HCT116 (cell line): ENCODE data around the gene TSC2. TPM values are rescaled to one million over a fixed set of nuclear protein-coding genes. Genes with fewer than 3 reads are reported as not detected.

ENCODE experiments used
- ATAC-seq: fragments of 200-7000 bp; cut with Tn5 transposase; 2 replicates; pipeline ENCODE4 v1.9.1; 2020; ENCODE audit warnings: mild to moderate bottlenecking, moderate library complexity
- BruUV-seq: library from RNA; stranded (reverse); fragments of 400-500 nt; replicated peaks from 2 replicates; lab custom pipeline; 2021; lab: Mats Ljungman, UMichigan
- CTCF ChIA-PET: fragments of 300-600 bp; sonication (Branson Sonifier 250); formaldehyde crosslinking; loops from one replicate; lab custom pipeline; 2021; ENCODE audit warnings: antibody characterized with exemption; lab: Charles Lee
- POLR2A ChIA-PET: fragments of 300-600, 350-600 bp; sonication (Branson Sonifier 250); formaldehyde crosslinking; loops from one replicate; lab custom pipeline; 2021; ENCODE audit warnings: antibody characterized with exemption; lab: Charles Lee
- RAD21 ChIA-PET, 2 experiments: fragments of 300-600 bp; sonication (Branson Sonifier 250); formaldehyde crosslinking; loops; one replicate each; lab custom pipeline; 2023; ENCODE audit warnings: low total read pairs in 2 of 2; ENCODE audit not compliant: uncharacterized antibody in 2 of 2, unreplicated experiment in 2 of 2, low non-redundant PET in 1 of 2; lab: Charles Lee
- DNase-seq: peaks from one replicate; pipeline ENCODE4 v3.0.0-alpha.2; 2010; ENCODE audit warnings: low read depth, low spot score
- H2AFZ ChIP-seq: fragments of 200-600 bp; shearing (Covaris generic), sonication (generic); 2 replicates; pipeline ENCODE4 v1.6.1; 2017; ENCODE audit warnings: low read depth, mixed run types, mixed read lengths, antibody characterized with exemption, low read length; ENCODE audit not compliant: poor library complexity, severe bottlenecking
- H3K27ac ChIP-seq: 2 replicates; pipeline ENCODE4 v1.5.1; 2012; ENCODE audit warnings: low read depth, low read length
- H3K27me3 ChIP-seq: fragments of 200-600 bp; sonication (generic); 2 replicates; pipeline ENCODE4 v1.6.1; 2016; ENCODE audit warnings: mixed run types, low read length, mixed read lengths; ENCODE audit not compliant: insufficient read depth
- H3K36me3 ChIP-seq, 2 experiments: fragments of 200-500 bp in 1 of 2; fragments of 200-600 bp in 1 of 2; sonication (Bioruptor generic) in 1 of 2; sonication (generic) in 1 of 2; 2 replicates each; pipeline versions ENCODE4 v1.5.1 to v1.6.1; 2014 to 2016; ENCODE audit warnings: low read length in 2 of 2, inconsistent platforms in 1 of 2, mixed read lengths in 1 of 2, mixed run types in 1 of 2; ENCODE audit not compliant: insufficient read depth in 2 of 2, control insufficient read depth in 1 of 2
- H3K4me1 ChIP-seq, 2 experiments: fragments of 200-600 bp in 1 of 2; sonication (generic) in 1 of 2; 2 replicates each; pipeline versions ENCODE4 v1.5.1 to v1.6.1; 2012 to 2017; ENCODE audit warnings: low read length in 2 of 2, inconsistent platforms in 1 of 2, mild to moderate bottlenecking in 1 of 2, mixed read lengths in 1 of 2, mixed run types in 1 of 2, moderate library complexity in 1 of 2; ENCODE audit not compliant: insufficient read depth in 2 of 2, control insufficient read depth in 1 of 2
- H3K4me2 ChIP-seq: fragments of 200-600 bp; sonication (generic); 2 replicates; pipeline ENCODE4 v1.6.1; 2017; ENCODE audit warnings: mixed run types, low read length, mixed read lengths
- H3K4me3 ChIP-seq, 2 experiments: fragments of 200-600 bp in 1 of 2; sonication (generic) in 1 of 2; replicated peaks in 1 of 2; 2 replicates each; pipeline ENCODE4 v1.5.1; 2011 to 2016; ENCODE audit warnings: low read length in 2 of 2, control low read depth in 1 of 2, low read depth in 1 of 2, mild to moderate bottlenecking in 1 of 2, mixed read lengths in 1 of 2, mixed run types in 1 of 2
- H3K79me2 ChIP-seq: fragments of 200-600 bp; sonication (generic); 2 replicates; pipeline ENCODE4 v1.6.1; 2017; ENCODE audit warnings: mild to moderate bottlenecking, mixed run types, low read length, moderate library complexity, mixed read lengths; ENCODE audit not compliant: insufficient read depth
- H3K9ac ChIP-seq: fragments of 200-600 bp; sonication (generic); 2 replicates; pipeline ENCODE4 v1.6.1; 2016; ENCODE audit warnings: low read length, mixed read lengths
- H3K9me2 ChIP-seq: fragments of 200-600 bp; sonication (generic), shearing (Covaris generic); 2 replicates; pipeline ENCODE4 v1.6.1; 2017; ENCODE audit warnings: mixed run types, mild to moderate bottlenecking, moderate library complexity; ENCODE audit not compliant: insufficient read depth
- H3K9me3 ChIP-seq, 2 experiments: fragments of 200-500 bp in 1 of 2; fragments of 200-600 bp in 1 of 2; sonication (Bioruptor generic) in 1 of 2; sonication (generic) in 1 of 2; 2 replicates each; pipeline ENCODE4 v1.6.1; 2014 to 2017; ENCODE audit warnings: low read length in 2 of 2, mixed read lengths in 2 of 2, inconsistent platforms in 1 of 2, low read depth in 1 of 2, mild to moderate bottlenecking in 1 of 2, mixed run types in 1 of 2, moderate library complexity in 1 of 2; ENCODE audit not compliant: control insufficient read depth in 1 of 2, insufficient read depth in 1 of 2
- H4K20me1 ChIP-seq: fragments of 200-600 bp; sonication (generic), shearing (Covaris generic); 2 replicates; pipeline ENCODE4 v1.6.1; 2017; ENCODE audit warnings: mixed run types, mild to moderate bottlenecking, moderate library complexity; ENCODE audit not compliant: insufficient read depth
- CBX3 ChIP-seq: IDR thresholded peaks from 2 replicates; pipeline ENCODE4 v1.6.1; 2012; ENCODE audit warnings: low read depth
- CEBPB ChIP-seq: IDR thresholded peaks from 2 replicates; pipeline ENCODE4 v1.6.1; 2012; ENCODE audit warnings: low read depth
- EGR1 ChIP-seq: IDR thresholded peaks from 2 replicates; pipeline ENCODE4 v1.6.1; 2012; ENCODE audit warnings: low read depth
- ELF1 ChIP-seq: IDR thresholded peaks from 2 replicates; pipeline ENCODE4 v1.6.1; 2012; ENCODE audit warnings: low read depth, borderline replicate concordance
- MAX ChIP-seq: IDR thresholded peaks from 2 replicates; pipeline ENCODE4 v1.6.1; 2012
- RAD21 ChIP-seq: IDR thresholded peaks from 2 replicates; pipeline ENCODE4 v1.6.1; 2012; ENCODE audit warnings: low read depth, mild to moderate bottlenecking
- ZFX ChIP-seq: fragments of 450-650 bp; IDR thresholded peaks from 2 replicates; pipeline ENCODE4 v1.6.1; 2017
- intact Hi-C: fragments of 100-400 bp; cut with micrococcal nuclease; formaldehyde crosslinking; loops from 2 replicates; pipeline ENCODE4 v1.10.0; 2022
- total RNA-seq: library from RNA; stranded (reverse); gene quantifications from one replicate; pipeline ENCODE4 v1.2.1, GENCODE V29; 2021; ENCODE audit not compliant: unreplicated experiment
- TF ChIP-seq, protein P1 (sequence below): IDR thresholded peaks from 2 replicates; pipeline ENCODE4 v1.6.1; 2012; ENCODE audit warnings: low read depth

The TSC2 gene
- total RNA-seq, 1 experiment from 2014 or later: 74.1 TPM

GRCh38 chr16:2008631-2009163 lies 39.1 kb upstream of the TSC2 start:
- Histone ChIP-seq H3K27ac (peak overlapping the region; percentile 92), H3K9ac (peak overlapping the region; percentile 97), H3K4me1 (peaks cover 28 to 58% of the 10 kb centered on the region in 2 experiments), H2AFZ (no peak overlapping the region), H4K20me1 (peaks cover 9% of the 10 kb centered on the region; the same call in 1 of the 2 replicates), H3K4me3 (peak overlapping the region; percentile 79 to 87), H3K4me2 (peak overlapping the region; percentile 92), H3K27me3 (no peaks in the 10 kb centered on the region), H3K9me3 (no peaks in the 10 kb centered on the region), H3K9me2 (no peaks in the 10 kb centered on the region), H3K36me3 (0 out of 4 replicates have a peak, but pooled peaks cover 0 to 7% of the 10 kb centered on the region in 2 experiments), H3K79me2 (peaks cover 65% of the 10 kb centered on the region)
- ChIA-PET CTCF (interaction anchor here (1.2 kb wide), 1 partner anchor 132 kb away, joined by 5 read pairs; no protein-coding TSS in a partner anchor), RAD21 (interaction anchor here in 1 of 2 experiments (0.6 kb wide), 1 partner anchor 51 kb away, joined by 4 read pairs; no protein-coding TSS in a partner anchor), POLR2A (interaction anchor here (1.0 to 1.4 kb wide), 2 partner anchors 11 kb away, joined by 3 read pairs; partner anchors contain the start of gene NPW)
- no TSS peak for BruUV-seq
- ATAC-seq (no peak), DNase-seq (no peak)
- peak; percentile 42 for TF ChIP-seq MAX
- TF ChIP-seq CEBPB: no peak
- intact Hi-C loops: no loop called here

DNA sequence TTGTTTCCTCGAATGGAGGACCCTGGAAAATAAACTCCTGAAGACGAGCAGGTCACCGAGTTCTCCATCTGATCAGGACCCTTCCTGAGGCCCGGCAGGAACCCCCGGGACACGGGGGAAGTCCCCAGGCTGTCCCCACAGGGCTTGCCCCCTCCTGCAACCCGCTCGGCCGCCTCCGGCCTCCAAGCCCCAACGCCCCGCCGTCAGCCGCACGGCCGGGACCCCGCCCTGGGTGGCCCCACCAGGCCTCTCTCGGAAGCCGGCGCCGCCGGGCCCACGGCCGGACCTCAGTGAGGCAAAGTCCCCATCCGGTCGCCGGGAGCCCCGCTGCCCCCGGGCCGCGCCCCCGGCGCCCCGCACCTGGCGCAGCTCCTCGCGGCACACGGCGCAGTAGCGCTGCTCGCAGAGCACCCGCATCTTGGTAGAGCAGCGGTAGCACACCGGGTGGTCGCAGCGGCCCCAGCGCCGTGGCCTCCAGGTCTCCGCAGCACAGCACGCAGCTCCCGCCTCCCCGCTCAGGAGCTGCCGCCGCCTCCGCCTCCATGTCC lies 38.5 kb upstream of the TSC2 start:
- Histone ChIP-seq H3K79me2 (peaks cover 62% of the 10 kb centered on the region), H3K9me3 (no peaks in the 10 kb centered on the region), H3K9me2 (no peaks in the 10 kb centered on the region), H3K36me3 (0 out of 4 replicates have a peak, but pooled peaks cover 0 to 7% of the 10 kb centered on the region in 2 experiments), H3K27ac (peak overlapping the region; percentile 92), H3K4me3 (peak overlapping the region; percentile 79 to 87), H4K20me1 (peaks cover 9% of the 10 kb centered on the region; the same call in 1 of the 2 replicates), H3K9ac (peak overlapping the region; percentile 97), H3K27me3 (no peaks in the 10 kb centered on the region), H2AFZ (no peak overlapping the region), H3K4me2 (peak overlapping the region; percentile 92), H3K4me1 (peaks cover 25 to 54% of the 10 kb centered on the region in 2 experiments)
- ATAC-seq (peak; percentile 39), DNase-seq (no peak)
- peak; percentile 87; the same call in 1 of the 2 replicates for TF ChIP-seq ZFX
- TF ChIP-seq CBX3: no peak
- TF ChIP-seq EGR1: no peak
- TF ChIP-seq, protein P1, sequence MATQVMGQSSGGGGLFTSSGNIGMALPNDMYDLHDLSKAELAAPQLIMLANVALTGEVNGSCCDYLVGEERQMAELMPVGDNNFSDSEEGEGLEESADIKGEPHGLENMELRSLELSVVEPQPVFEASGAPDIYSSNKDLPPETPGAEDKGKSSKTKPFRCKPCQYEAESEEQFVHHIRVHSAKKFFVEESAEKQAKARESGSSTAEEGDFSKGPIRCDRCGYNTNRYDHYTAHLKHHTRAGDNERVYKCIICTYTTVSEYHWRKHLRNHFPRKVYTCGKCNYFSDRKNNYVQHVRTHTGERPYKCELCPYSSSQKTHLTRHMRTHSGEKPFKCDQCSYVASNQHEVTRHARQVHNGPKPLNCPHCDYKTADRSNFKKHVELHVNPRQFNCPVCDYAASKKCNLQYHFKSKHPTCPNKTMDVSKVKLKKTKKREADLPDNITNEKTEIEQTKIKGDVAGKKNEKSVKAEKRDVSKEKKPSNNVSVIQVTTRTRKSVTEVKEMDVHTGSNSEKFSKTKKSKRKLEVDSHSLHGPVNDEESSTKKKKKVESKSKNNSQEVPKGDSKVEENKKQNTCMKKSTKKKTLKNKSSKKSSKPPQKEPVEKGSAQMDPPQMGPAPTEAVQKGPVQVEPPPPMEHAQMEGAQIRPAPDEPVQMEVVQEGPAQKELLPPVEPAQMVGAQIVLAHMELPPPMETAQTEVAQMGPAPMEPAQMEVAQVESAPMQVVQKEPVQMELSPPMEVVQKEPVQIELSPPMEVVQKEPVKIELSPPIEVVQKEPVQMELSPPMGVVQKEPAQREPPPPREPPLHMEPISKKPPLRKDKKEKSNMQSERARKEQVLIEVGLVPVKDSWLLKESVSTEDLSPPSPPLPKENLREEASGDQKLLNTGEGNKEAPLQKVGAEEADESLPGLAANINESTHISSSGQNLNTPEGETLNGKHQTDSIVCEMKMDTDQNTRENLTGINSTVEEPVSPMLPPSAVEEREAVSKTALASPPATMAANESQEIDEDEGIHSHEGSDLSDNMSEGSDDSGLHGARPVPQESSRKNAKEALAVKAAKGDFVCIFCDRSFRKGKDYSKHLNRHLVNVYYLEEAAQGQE: no peak
- no peak for TF ChIP-seq ELF1
- no peak for TF ChIP-seq RAD21
- intact Hi-C loops: no loop called here
- ChIA-PET RAD21 (no interaction called here), CTCF (no interaction called here), POLR2A (no interaction called here)
- BruUV-seq: no TSS peak
